ENCODE measurements around the gene C1QB.

Gene C1QB

GRCh38 chr1:22629886-22630285 is 23.1 kb upstream of the C1QB start:
- no peak for FAIRE-seq
- no peak for TF ChIP-seq CTCF (IDR thresholded peaks at IDR 0.05; ENCODE audit: insufficient read depth, missing control alignments)
- DNase-seq (ENCODE audit: insufficient read length, low spot score) = no peak

GRCh38 chr1:22633697-22634463 is 19.2 kb upstream of the C1QB start:
- no peak for TF ChIP-seq CTCF (IDR thresholded peaks at IDR 0.05; ENCODE audit: insufficient read depth, missing control alignments)
- DNase-seq (ENCODE audit: insufficient read length, low spot score) (no peak), FAIRE-seq (no peak)

- FAIRE-seq (no peak), DNase-seq (ENCODE audit: insufficient read length, low spot score) (no peak)
- no peak for TF ChIP-seq CTCF (IDR thresholded peaks at IDR 0.05; ENCODE audit: insufficient read depth, missing control alignments)
These were observed 17.6 kb upstream of the C1QB start for GRCh38 chr1:22635436-22635835.

GRCh38 chr1:22636353-22636752 is 16.7 kb upstream of the C1QB start, which contains the start of gene C1QA:
Gene C1QA, plus strand, starts transcription at chr1:22636628. Its CDS starts 989 bp downstream, at chr1:22637617.
- FAIRE-seq = no peak
- no peak for TF ChIP-seq CTCF (IDR thresholded peaks at IDR 0.05; ENCODE audit: insufficient read depth, missing control alignments)
- no peak for DNase-seq (ENCODE audit: insufficient read length, low spot score)

GRCh38 chr1:22636927-22637326 is 16.1 kb upstream of the C1QB start:
- FAIRE-seq (no peak), DNase-seq (ENCODE audit: insufficient read length, low spot score) (no peak)
- peak; percentile 52 for TF ChIP-seq CTCF (IDR thresholded peaks at IDR 0.05; ENCODE audit: insufficient read depth, missing control alignments)

GRCh38 chr1:22637907-22638445 is 15.1 kb upstream of the C1QB start:
- DNase-seq (ENCODE audit: insufficient read length, low spot score) (no peak), FAIRE-seq (no peak)
- no peak for TF ChIP-seq CTCF (IDR thresholded peaks at IDR 0.05; ENCODE audit: insufficient read depth, missing control alignments)
